Coronary artery (tissue), 2 donors: Measurements from ENCODE around the gene PRSS56.

Source experiments
- DNase-seq: peaks from one replicate; pipeline ENCODE4 v3.0.0-alpha.2; 2017; ENCODE audit warnings: low spot score
- H3K27ac ChIP-seq, 2 donors: fragments of 200-600 bp; sonication (generic); one replicate each; pipeline ENCODE4 v1.5.1; 2016 to 2019
- H3K4me3 ChIP-seq: fragments of 200-600 bp; sonication (generic); 2 replicates; pipeline ENCODE4 v1.5.1; 2016; ENCODE audit warnings: mild to moderate bottlenecking, moderate library complexity
- CTCF ChIP-seq: fragments of 200-600 bp; sonication (generic); IDR thresholded peaks from one replicate; pipeline ENCODE4 v1.5.1; 2019; ENCODE audit warnings: antibody characterized with exemption

Gene PRSS56

GRCh38 chr2:232498452-232498851, 21.7 kb upstream of the PRSS56 start:
- H3K27ac ChIP-seq, result no peak overlapping the region
- H3K4me3 ChIP-seq, result no peak overlapping the region
- TF ChIP-seq CTCF, result no peak
- DNase-seq, result no peak

GRCh38 chr2:232501331-232501771, 18.8 kb upstream of the PRSS56 start:
- no peak for DNase-seq
- TF ChIP-seq CTCF, result no peak
- Histone ChIP-seq H3K4me3 (no peak overlapping the region), H3K27ac (no peak overlapping the region)

- TF ChIP-seq CTCF, result no peak
- no peak overlapping the region for H3K27ac ChIP-seq
- no peak overlapping the region for H3K4me3 ChIP-seq
- no peak for DNase-seq
These were observed 18.3 kb upstream of the PRSS56 start for GRCh38 chr2:232501794-232502390.

GRCh38 chr2:232502511-232502910, 17.7 kb upstream of the PRSS56 start:
- TF ChIP-seq CTCF, result no peak
- H3K27ac ChIP-seq, result no peak overlapping the region
- DNase-seq, result no peak
- peak overlapping the region; percentile 78 for H3K4me3 ChIP-seq

GRCh38 chr2:232502911-232503808, 17.0 kb upstream of the PRSS56 start:
- no peak for TF ChIP-seq CTCF
- Histone ChIP-seq H3K4me3 (peak overlapping the region; percentile 78), H3K27ac (no peak overlapping the region)
- no peak for DNase-seq

GRCh38 chr2:232503809-232504323, 16.3 kb upstream of the PRSS56 start:
- no peak overlapping the region for H3K27ac ChIP-seq
- TF ChIP-seq CTCF, result no peak
- DNase-seq, result no peak
- peak overlapping the region; percentile 78 for H3K4me3 ChIP-seq
